ENCODE measurements around the gene SNX14.

SNX14 gene

DNA sequence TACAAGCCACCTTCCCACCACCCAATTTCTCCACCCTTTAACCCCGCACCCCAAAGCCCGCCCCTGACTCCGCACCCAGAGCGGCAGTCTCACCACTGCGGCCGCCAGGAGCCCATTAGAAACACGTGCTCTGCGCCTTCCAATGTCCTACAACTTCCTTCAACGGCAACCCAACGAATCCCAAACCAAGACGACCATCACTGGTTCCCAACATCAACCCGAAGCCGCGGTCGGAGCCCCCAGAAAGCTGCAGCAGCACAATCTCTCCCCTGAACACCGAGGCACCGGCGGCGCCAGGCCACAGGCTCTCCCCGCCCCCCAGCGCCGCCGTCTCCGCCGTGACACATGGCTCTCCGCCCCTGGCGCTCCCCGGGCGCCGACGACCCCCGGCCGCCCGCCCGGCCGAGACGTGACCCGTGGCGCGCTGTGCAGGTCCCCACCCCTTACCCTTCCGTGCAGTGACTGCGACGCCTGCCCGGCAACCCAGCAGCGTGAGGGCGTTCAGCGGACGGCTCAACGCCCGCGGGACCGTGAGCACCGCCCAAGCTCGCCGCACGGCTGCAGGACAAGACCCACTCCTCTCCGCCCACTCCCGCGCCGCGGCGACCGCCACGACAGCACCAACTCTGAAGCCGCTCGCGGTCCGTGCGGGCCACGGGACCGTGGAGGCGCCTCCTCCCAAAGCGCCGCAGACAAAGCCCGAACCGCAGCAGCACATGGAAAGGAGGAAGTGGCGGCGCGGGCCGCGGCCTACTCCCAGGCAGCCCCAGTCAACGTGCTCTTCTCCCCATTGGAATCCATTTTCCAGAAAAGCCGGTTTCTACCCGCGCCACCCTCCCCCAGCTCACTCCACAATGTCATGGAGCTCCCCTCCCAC lies 48.5 kb upstream of the SNX14 start (continued):
- TF ChIP-seq ZNF558 (tag by site-specific recombination; IDR thresholded peaks at IDR 0.05) (no peak), ZFP3 (tag by site-specific recombination; IDR thresholded peaks at IDR 0.05; ENCODE audit: low read depth) (no peak), MYNN (tag by site-specific recombination; IDR thresholded peaks at IDR 0.05; ENCODE audit: borderline replicate concordance) (no peak), ZNF501 (tag by site-specific recombination; IDR thresholded peaks at IDR 0.05) (no peak; the same call in 1 of the 2 replicates), TCF7L2 (IDR thresholded peaks at IDR 0.05; ENCODE audit: borderline replicate concordance, low read depth, low read length) (no peak), ZNF433 (tag by site-specific recombination; IDR thresholded peaks at IDR 0.05; ENCODE audit: low read depth) (no peak), SP3 (tag by site-specific recombination; IDR thresholded peaks at IDR 0.05) (peak; percentile 67), ZNF239 (tag by site-specific recombination; IDR thresholded peaks at IDR 0.05) (no peak), SP2 (tag by site-specific recombination; IDR thresholded peaks at IDR 0.05) (peak; percentile 64), ZNF335 (tag by site-specific recombination; conservative IDR thresholded peaks at IDR 0.05) (no peak), ZNF184 (tag by site-specific recombination; IDR thresholded peaks at IDR 0.05) (0 out of 2 replicates have a peak, but pooled peaks have one; percentile 10), ZNF776 (tag by site-specific recombination; IDR thresholded peaks at IDR 0.05; ENCODE audit: borderline replicate concordance) (no peak), ZNF768 (tag by site-specific recombination; IDR thresholded peaks at IDR 0.05) (0 out of 2 replicates have a peak, but pooled peaks have one; percentile 8), HOXA7 (CRISPR knock-in tag; IDR thresholded peaks at IDR 0.05; ENCODE audit: borderline replicate concordance) (0 out of 2 replicates have a peak, but pooled peaks have one; percentile 35), ZNF621 (tag by site-specific recombination; IDR thresholded peaks at IDR 0.05) (no peak), ZBTB1 (tag by site-specific recombination; IDR thresholded peaks at IDR 0.05) (no peak), ZNF341 (tag by site-specific recombination; IDR thresholded peaks at IDR 0.05; ENCODE audit: low read depth) (no peak), ZSCAN30 (tag by site-specific recombination; IDR thresholded peaks at IDR 0.05) (0 out of 2 replicates have a peak, but pooled peaks have one; percentile 13), ZNF548 (tag by site-specific recombination; IDR thresholded peaks at IDR 0.05) (no peak), EGR2 (tag by site-specific recombination; IDR thresholded peaks at IDR 0.05; ENCODE audit: low read depth) (peak; percentile 88), ZBTB7A (tag by site-specific recombination; IDR thresholded peaks at IDR 0.05; ENCODE audit: low read depth) (no peak)
- TF ChIP-seq, protein P1, sequence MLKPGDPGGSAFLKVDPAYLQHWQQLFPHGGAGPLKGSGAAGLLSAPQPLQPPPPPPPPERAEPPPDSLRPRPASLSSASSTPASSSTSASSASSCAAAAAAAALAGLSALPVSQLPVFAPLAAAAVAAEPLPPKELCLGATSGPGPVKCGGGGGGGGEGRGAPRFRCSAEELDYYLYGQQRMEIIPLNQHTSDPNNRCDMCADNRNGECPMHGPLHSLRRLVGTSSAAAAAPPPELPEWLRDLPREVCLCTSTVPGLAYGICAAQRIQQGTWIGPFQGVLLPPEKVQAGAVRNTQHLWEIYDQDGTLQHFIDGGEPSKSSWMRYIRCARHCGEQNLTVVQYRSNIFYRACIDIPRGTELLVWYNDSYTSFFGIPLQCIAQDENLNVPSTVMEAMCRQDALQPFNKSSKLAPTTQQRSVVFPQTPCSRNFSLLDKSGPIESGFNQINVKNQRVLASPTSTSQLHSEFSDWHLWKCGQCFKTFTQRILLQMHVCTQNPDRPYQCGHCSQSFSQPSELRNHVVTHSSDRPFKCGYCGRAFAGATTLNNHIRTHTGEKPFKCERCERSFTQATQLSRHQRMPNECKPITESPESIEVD (tag by site-specific recombination; IDR thresholded peaks at IDR 0.05): no peak
- TF ChIP-seq, protein P2, sequence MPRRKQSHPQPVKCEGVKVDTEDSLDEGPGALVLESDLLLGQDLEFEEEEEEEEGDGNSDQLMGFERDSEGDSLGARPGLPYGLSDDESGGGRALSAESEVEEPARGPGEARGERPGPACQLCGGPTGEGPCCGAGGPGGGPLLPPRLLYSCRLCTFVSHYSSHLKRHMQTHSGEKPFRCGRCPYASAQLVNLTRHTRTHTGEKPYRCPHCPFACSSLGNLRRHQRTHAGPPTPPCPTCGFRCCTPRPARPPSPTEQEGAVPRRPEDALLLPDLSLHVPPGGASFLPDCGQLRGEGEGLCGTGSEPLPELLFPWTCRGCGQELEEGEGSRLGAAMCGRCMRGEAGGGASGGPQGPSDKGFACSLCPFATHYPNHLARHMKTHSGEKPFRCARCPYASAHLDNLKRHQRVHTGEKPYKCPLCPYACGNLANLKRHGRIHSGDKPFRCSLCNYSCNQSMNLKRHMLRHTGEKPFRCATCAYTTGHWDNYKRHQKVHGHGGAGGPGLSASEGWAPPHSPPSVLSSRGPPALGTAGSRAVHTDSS (tag by site-specific recombination; IDR thresholded peaks at IDR 0.05): no peak
- TF ChIP-seq, protein P3, sequence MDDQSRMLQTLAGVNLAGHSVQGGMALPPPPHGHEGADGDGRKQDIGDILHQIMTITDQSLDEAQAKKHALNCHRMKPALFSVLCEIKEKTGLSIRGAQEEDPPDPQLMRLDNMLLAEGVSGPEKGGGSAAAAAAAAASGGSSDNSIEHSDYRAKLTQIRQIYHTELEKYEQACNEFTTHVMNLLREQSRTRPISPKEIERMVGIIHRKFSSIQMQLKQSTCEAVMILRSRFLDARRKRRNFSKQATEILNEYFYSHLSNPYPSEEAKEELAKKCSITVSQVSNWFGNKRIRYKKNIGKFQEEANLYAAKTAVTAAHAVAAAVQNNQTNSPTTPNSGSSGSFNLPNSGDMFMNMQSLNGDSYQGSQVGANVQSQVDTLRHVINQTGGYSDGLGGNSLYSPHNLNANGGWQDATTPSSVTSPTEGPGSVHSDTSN (CRISPR knock-in tag; IDR thresholded peaks at IDR 0.05): peak; percentile 82
- TF ChIP-seq, protein P4, sequence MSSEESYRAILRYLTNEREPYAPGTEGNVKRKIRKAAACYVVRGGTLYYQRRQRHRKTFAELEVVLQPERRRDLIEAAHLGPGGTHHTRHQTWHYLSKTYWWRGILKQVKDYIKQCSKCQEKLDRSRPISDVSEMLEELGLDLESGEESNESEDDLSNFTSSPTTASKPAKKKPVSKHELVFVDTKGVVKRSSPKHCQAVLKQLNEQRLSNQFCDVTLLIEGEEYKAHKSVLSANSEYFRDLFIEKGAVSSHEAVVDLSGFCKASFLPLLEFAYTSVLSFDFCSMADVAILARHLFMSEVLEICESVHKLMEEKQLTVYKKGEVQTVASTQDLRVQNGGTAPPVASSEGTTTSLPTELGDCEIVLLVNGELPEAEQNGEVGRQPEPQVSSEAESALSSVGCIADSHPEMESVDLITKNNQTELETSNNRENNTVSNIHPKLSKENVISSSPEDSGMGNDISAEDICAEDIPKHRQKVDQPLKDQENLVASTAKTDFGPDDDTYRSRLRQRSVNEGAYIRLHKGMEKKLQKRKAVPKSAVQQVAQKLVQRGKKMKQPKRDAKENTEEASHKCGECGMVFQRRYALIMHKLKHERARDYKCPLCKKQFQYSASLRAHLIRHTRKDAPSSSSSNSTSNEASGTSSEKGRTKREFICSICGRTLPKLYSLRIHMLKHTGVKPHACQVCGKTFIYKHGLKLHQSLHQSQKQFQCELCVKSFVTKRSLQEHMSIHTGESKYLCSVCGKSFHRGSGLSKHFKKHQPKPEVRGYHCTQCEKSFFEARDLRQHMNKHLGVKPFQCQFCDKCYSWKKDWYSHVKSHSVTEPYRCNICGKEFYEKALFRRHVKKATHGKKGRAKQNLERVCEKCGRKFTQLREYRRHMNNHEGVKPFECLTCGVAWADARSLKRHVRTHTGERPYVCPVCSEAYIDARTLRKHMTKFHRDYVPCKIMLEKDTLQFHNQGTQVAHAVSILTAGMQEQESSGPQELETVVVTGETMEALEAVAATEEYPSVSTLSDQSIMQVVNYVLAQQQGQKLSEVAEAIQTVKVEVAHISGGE (tag by site-specific recombination; conservative IDR thresholded peaks at IDR 0.05; ENCODE audit: low read depth): peak; percentile 81
